ENCODE measurements around the gene ACMSD. TPM values are rescaled to one million over a fixed set of nuclear protein-coding genes. Genes with fewer than 3 reads are reported as not detected.

The ACMSD gene
- total RNA-seq, 2 donors from 2014 or later = not detected

DNA sequence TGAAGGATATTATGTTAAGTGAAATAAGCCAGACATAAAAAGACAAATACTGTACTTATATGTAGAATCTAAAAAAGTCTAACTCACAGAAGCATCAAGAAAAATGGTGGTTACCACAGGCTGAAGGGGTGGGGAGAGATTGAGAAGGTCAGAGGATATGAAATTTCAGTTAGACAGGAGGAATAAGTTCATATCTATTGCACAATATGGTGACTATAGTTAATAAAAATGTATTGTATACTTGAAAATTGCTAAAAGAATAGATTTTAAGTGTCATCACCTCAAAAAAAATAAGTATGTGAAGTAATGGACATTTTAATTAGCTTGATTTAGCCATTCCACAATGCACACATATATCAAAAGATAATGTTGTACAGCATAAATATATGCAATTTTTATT, 19.8 kb downstream of the ACMSD start:
- no peaks in the 10 kb centered on the region for H3K36me3 ChIP-seq
- H3K9me3 ChIP-seq = no peaks in the 10 kb centered on the region
- intact Hi-C loops (cut with DNase I) = no loop called here
- no peak overlapping the region for H3K27ac ChIP-seq
- DNase-seq (ENCODE audit: low spot score) = no peak
- no peaks in the 10 kb centered on the region for H3K4me1 ChIP-seq (replicated peaks)
- TF ChIP-seq POLR2A (IDR thresholded peaks at IDR 0.05) = no peak
- TF ChIP-seq, protein P1, sequence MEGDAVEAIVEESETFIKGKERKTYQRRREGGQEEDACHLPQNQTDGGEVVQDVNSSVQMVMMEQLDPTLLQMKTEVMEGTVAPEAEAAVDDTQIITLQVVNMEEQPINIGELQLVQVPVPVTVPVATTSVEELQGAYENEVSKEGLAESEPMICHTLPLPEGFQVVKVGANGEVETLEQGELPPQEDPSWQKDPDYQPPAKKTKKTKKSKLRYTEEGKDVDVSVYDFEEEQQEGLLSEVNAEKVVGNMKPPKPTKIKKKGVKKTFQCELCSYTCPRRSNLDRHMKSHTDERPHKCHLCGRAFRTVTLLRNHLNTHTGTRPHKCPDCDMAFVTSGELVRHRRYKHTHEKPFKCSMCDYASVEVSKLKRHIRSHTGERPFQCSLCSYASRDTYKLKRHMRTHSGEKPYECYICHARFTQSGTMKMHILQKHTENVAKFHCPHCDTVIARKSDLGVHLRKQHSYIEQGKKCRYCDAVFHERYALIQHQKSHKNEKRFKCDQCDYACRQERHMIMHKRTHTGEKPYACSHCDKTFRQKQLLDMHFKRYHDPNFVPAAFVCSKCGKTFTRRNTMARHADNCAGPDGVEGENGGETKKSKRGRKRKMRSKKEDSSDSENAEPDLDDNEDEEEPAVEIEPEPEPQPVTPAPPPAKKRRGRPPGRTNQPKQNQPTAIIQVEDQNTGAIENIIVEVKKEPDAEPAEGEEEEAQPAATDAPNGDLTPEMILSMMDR (IDR thresholded peaks at IDR 0.05) = no peak
- H3K27me3 ChIP-seq (replicated peaks; ENCODE audit: insufficient read depth) = no peaks in the 10 kb centered on the region
- no peak overlapping the region for H3K4me3 ChIP-seq

DNA sequence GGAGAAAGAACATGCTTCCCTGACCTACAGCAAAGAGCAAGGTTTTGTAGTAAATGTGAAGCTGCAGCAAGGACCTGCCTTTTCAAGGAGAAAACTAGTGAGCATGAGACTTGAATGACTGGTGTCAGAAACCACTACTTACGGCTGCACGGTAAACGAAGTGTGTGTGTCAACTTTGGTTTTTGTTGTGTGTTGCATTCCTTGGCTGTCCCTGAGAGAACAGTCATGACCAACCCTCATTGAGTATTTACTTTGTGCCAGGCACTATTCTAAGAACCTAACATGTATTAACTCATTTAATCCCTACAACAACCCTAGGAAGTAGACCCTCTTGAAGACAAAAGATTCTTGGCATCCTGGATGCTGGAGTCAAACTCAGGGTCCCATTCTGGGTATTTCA, 22.8 kb downstream of the ACMSD start:
- no peaks in the 10 kb centered on the region for H3K27me3 ChIP-seq (replicated peaks; ENCODE audit: insufficient read depth)
- WGBS = 90% methylated on average over 3 of the region's 3 CpGs
- no peak overlapping the region for H3K4me3 ChIP-seq
- TF ChIP-seq POLR2A (IDR thresholded peaks at IDR 0.05) (no peak), POLR2AphosphoS5 (IDR thresholded peaks at IDR 0.05) (no peak)
- no peaks in the 10 kb centered on the region for H3K9me3 ChIP-seq
- no peaks in the 10 kb centered on the region for H3K4me1 ChIP-seq (replicated peaks)
- DNase-seq (ENCODE audit: low spot score) = no peak
- intact Hi-C loops (cut with DNase I) = no loop called here
- H3K36me3 ChIP-seq = no peaks in the 10 kb centered on the region
- no peak overlapping the region for H3K27ac ChIP-seq

DNA sequence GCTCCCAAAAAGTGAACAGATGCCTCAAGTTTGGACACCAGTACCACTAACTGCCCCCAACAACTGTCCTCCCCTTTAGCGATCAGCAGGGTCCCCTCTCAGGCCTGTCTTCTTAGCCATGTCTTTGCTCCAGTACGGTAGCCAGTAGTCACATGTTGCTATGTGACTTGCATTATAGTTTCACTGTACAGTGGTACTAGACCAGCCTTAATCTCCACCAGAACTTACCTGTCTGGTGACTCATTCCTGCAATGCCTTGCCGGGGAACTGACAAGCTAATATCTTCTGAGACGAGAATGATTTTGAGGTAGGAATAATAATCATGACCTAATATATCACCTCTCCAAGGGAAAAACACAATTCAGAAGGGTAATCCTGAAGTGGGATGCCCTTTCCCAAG, 23.7 kb downstream of the ACMSD start:
- intact Hi-C loops (cut with DNase I) = no loop called here
- no peaks in the 10 kb centered on the region for H3K36me3 ChIP-seq
- H3K4me1 ChIP-seq (replicated peaks) = no peaks in the 10 kb centered on the region
- H3K4me3 ChIP-seq = no peak overlapping the region
- TF ChIP-seq, protein P1 (IDR thresholded peaks at IDR 0.05) = no peak
- TF ChIP-seq POLR2A (IDR thresholded peaks at IDR 0.05) = no peak
- H3K9me3 ChIP-seq = no peaks in the 10 kb centered on the region
- H3K27me3 ChIP-seq (replicated peaks; ENCODE audit: insufficient read depth) = no peaks in the 10 kb centered on the region
- no peak overlapping the region for H3K27ac ChIP-seq
- 87% methylated on average over 4 of the region's 4 CpGs for WGBS
- no peak for DNase-seq (ENCODE audit: low spot score)

DNA sequence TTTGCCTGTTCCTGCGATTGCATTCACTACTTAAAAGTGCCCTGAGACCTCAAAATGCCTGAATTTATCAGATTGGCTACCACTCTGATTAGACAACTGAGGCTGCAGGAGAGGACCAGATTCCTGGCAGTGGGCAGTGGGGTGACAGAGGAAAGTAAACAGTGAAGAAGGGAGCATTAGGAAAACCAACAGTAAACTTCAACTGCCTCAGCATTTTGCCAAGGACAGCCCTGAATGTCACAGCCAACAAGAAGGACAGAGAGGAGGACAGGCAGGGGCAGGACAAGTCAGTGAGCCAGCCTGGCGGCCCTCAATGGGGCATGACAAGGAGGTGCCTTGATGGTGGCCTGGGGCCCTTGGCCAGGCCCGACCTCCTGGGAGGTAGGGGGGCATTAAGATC, 24.3 kb downstream of the ACMSD start:
- no peak for TF ChIP-seq POLR2AphosphoS5 (IDR thresholded peaks at IDR 0.05)
- no peak for TF ChIP-seq POLR2A (IDR thresholded peaks at IDR 0.05)
- TF ChIP-seq, protein P1 (IDR thresholded peaks at IDR 0.05) = no peak
- no peak for DNase-seq (ENCODE audit: low spot score)
- no peak overlapping the region for H3K4me3 ChIP-seq
- H3K27ac ChIP-seq = no peak overlapping the region
- H3K36me3 ChIP-seq = no peaks in the 10 kb centered on the region
- no peaks in the 10 kb centered on the region for H3K9me3 ChIP-seq
- no peaks in the 10 kb centered on the region for H3K27me3 ChIP-seq (replicated peaks; ENCODE audit: insufficient read depth)
- H3K4me1 ChIP-seq (replicated peaks) = no peaks in the 10 kb centered on the region
- WGBS = 67% methylated on average over 3 of the region's 3 CpGs
- intact Hi-C loops (cut with DNase I) = no loop called here

DNA sequence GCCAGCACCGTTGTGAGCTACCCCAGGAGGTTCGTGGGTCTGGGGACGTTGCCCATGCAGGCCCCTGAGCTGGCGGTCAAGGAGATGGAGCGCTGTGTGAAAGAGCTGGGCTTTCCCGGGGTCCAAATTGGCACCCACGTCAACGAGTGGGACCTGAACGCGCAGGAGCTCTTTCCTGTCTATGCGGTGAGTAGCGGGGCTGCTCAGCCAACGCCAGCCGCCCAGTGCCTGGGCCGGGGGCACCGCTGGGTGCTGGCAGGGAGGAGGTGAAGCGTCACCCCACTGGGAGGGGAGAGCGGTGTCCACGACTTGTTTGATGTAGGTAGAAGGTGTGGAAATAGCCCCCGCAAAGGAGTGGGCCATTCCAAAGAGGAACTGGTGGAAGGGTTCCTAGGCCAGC, 25.0 kb downstream of the ACMSD start:
- intact Hi-C loops (cut with DNase I) = no loop called here
- Histone ChIP-seq H3K36me3 (no peaks in the 10 kb centered on the region), H3K4me3 (no peak overlapping the region), H3K4me1 (replicated peaks) (no peaks in the 10 kb centered on the region), H3K27ac (no peak overlapping the region), H3K9me3 (no peaks in the 10 kb centered on the region), H3K27me3 (replicated peaks; ENCODE audit: insufficient read depth) (no peaks in the 10 kb centered on the region)
- no peak for TF ChIP-seq POLR2AphosphoS5 (IDR thresholded peaks at IDR 0.05)
- TF ChIP-seq, protein P1 (IDR thresholded peaks at IDR 0.05) = no peak
- no peak for TF ChIP-seq POLR2A (IDR thresholded peaks at IDR 0.05)
- no peak for DNase-seq (ENCODE audit: low spot score)
- WGBS = 90% methylated on average over 20 of the region's 20 CpGs

All from prostate gland (tissue), 2 donors.